ENCODE results near the gene ENGASE.

Gene ENGASE, protein sequence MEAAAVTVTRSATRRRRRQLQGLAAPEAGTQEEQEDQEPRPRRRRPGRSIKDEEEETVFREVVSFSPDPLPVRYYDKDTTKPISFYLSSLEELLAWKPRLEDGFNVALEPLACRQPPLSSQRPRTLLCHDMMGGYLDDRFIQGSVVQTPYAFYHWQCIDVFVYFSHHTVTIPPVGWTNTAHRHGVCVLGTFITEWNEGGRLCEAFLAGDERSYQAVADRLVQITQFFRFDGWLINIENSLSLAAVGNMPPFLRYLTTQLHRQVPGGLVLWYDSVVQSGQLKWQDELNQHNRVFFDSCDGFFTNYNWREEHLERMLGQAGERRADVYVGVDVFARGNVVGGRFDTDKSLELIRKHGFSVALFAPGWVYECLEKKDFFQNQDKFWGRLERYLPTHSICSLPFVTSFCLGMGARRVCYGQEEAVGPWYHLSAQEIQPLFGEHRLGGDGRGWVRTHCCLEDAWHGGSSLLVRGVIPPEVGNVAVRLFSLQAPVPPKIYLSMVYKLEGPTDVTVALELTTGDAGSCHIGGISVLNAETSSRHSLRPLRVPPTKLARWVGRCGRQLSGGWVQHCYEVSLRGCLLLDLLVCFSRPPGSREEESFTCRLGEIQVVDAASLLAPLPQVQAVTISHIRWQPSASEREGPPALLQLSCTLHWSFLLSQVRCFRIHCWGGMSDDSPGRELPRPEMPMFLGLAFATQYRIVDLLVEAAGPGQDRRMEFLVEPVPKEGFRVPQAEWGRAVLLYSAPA

DNA sequence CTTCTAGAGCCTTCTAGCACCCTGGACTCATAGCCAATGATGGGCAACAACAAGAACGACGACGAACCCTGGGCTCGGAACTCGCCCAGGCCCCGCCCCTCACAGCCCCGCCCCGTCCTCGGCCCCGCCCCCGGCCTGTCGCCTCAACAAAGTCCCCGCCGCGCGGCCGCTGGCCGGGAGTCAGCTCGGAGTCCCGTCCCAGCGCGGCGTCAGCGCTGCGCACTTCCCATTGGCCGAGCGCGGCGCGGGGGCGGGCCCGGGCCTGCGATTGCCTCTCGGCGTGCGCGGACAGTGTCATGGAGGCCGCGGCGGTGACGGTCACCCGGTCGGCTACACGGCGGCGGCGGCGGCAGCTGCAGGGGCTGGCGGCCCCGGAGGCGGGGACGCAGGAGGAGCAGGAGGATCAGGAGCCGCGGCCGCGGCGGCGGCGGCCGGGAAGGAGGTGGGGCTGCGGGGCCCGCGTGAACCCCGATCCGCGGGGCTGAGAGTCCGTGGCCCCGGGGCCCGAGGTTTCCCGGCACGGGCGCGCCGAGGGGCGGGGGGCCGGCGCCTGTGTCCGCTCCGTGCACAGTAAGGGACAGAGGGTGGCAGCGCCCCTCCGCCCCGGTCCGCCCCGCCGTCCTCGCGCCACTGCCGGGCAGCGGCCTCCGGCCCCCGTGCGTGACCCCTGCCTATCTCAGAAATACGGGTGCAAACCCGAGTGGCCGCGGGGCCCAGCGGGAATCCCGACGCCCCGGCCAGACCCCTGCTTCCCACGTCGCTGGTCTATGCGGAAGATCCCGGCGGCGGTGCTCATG is at the start of gene ENGASE:
TSS of gene ENGASE (plus strand) at position 176 of the 797 bp plus-strand sequence. CDS start at position 297, 121 bp downstream.
- TF ChIP-seq, protein P1, sequence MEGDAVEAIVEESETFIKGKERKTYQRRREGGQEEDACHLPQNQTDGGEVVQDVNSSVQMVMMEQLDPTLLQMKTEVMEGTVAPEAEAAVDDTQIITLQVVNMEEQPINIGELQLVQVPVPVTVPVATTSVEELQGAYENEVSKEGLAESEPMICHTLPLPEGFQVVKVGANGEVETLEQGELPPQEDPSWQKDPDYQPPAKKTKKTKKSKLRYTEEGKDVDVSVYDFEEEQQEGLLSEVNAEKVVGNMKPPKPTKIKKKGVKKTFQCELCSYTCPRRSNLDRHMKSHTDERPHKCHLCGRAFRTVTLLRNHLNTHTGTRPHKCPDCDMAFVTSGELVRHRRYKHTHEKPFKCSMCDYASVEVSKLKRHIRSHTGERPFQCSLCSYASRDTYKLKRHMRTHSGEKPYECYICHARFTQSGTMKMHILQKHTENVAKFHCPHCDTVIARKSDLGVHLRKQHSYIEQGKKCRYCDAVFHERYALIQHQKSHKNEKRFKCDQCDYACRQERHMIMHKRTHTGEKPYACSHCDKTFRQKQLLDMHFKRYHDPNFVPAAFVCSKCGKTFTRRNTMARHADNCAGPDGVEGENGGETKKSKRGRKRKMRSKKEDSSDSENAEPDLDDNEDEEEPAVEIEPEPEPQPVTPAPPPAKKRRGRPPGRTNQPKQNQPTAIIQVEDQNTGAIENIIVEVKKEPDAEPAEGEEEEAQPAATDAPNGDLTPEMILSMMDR (conservative IDR thresholded peaks at IDR 0.05; ENCODE audit: low read depth) = no peak
- ChIA-PET CTCF (interaction anchor here (0.6 to 1.5 kb wide), 5 partner anchors 8 to 1227 kb away, joined by 4 to 8 read pairs (median 4); no protein-coding TSS in a partner anchor), POLR2A (ENCODE audit: low non-redundant PET) (no interaction called here)
- DNase-seq (ENCODE audit: low spot score) = peak; percentile 93
- peak within 1 kb of the TSS; percentile 76 for H3K27ac ChIP-seq

DNA sequence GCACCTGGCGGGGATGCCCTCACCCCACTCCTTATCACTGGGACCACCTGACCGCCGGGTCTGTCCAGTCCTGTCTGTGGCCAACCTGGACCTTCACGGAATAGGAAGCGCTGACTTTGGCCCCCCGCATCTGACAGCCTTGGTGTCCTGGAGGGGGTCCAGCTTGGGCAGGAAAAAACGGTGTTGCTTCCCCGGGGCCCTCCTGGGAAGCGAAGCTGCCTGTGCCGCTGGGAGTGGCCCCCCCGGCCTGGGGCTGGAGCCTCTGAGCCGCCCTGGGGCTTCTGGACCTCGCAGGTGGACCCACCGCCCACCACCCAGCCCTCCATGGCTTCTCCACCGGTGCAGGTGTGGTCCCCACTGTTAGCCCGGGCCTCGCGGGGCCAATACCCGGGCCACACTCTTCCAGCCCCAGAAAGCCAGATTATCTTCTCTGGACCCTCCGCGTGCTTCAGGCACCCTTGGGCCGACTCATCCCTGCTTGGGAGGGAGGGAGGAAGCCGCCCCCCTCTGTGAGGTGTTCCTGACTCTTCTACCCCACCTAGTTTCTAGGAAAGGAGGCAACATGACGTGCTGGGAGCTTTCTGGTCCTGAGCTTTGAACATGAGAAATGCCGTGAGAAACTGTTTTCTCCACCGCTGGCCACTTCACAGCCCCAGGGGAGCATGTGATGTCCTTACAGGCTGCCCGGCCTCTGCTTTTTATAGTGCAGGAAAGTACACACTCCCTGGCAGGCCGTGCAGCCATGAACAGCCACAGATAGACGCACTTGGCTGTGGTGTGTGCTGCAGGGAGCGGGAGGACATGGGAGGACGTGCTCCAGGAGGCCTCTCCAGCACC is 49.5 kb upstream of the ENGASE start:
- no peak for DNase-seq (ENCODE audit: low spot score)

DNA sequence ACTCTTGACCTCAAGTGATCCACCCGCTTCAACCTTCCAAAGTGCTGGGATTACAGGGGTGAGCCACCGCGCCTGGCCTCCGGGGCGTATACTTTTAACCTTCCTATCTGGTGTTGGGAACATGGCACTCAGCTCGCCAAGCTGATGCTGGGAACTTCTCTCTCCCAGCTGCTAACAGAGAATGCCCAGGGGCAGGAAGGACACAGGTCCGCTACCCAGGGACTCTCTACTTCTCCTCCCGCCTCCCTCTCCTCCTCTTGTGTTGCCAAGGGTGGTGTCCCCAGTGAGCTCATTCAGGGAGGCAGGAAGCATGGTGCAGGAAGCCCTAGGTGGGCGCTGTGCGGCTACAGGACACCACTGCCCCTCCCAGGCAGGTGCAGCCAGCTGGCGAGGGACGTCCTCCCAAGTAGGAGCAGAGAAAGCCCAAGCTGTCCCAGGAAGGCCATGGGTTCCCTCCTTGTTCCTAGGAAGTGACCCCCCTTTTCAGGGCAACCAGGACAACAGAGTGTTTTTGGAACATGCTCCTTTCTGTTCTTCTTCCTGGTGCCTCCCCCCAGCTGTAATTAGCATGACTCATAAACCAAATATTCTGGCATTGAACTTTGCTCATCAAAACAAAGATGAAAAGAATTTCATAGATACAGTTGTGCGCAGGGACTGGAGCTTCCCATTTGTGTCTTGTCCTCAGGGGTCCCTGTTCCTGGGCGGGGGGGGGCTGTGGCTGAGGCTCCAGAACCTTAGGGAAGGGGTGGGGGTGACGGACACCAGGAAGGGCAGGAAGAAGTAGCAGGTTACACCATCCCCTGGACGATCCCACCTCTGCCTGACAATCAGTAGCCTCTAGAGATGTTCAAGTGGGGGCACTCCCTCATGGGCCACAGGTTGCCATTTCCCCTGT is 48.0 kb upstream of the ENGASE start:
- ChIA-PET POLR2A (ENCODE audit: low non-redundant PET) (interaction anchor here (1.2 kb wide), 1 partner anchor 10 kb away, joined by 3 read pairs; no protein-coding TSS in a partner anchor), CTCF (interaction anchor here (1.0 kb wide), 1 partner anchor 19 kb away, joined by 4 read pairs; no protein-coding TSS in a partner anchor)
- peak overlapping the region; percentile 83 for H3K27ac ChIP-seq
- TF ChIP-seq, protein P1 (conservative IDR thresholded peaks at IDR 0.05; ENCODE audit: low read depth) = no peak
- peak; percentile 90 for DNase-seq (ENCODE audit: low spot score)

More for the DNA sequence above, 49.5 kb upstream of the ENGASE start:
- TF ChIP-seq, protein P1 (conservative IDR thresholded peaks at IDR 0.05; ENCODE audit: low read depth) = no peak
- H3K27ac ChIP-seq = peak overlapping the region; percentile 83; the same call in 1 of the 2 replicates
- ChIA-PET CTCF (interaction anchor here (0.6 to 1.0 kb wide), 3 partner anchors 16 to 206 kb away, joined by 3 to 4 read pairs (median 4); no protein-coding TSS in a partner anchor), POLR2A (ENCODE audit: low non-redundant PET) (interaction anchor here (1.2 kb wide), 1 partner anchor 11 kb away, joined by 3 read pairs; no protein-coding TSS in a partner anchor)

DNA sequence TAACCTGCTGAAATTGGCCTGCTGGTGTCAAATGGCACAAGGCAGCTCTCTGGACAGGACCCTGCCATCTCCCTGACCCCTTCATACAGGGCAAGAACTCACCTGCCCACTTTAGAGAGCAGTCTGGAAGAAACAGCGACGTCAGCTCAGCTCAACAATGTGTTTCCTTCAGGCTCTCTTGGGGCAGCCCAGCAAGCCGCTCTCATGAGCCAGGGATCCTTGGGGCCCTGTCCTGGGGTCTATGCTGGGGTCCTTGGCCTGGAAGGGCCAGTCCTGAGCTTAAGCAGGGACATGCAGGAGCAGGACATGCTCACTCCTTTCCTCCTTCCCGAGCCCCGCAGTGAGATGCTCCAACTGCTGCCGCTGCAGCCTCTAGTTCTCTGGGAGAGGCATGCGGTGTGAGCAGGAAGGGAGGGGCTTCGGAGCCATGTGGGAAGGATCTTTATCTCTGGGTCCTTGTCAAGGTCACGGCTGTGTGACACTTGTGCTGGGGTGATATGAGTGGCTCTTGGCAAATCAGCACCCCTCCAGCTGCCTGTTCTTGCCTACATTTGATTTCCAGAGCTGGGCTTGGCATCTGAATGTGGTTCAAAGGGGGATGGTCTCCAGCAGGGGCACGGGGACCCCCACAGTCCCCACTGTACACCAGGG is 47.2 kb upstream of the ENGASE start:
- peak overlapping the region; percentile 83 for H3K27ac ChIP-seq
- CTCF ChIA-PET = interaction anchor here (0.7 to 1.2 kb wide), 3 partner anchors 15 to 55 kb away, joined by 3 to 4 read pairs (median 3); no protein-coding TSS in a partner anchor
- TF ChIP-seq, protein P1 (conservative IDR thresholded peaks at IDR 0.05; ENCODE audit: low read depth) = no peak
- POLR2A ChIA-PET (ENCODE audit: low non-redundant PET) = interaction anchor here (0.6 kb wide), 1 partner anchor 67 kb away, joined by 9 read pairs; no protein-coding TSS in a partner anchor
- DNase-seq (ENCODE audit: low spot score) = no peak
